Transverse colon (tissue), 4 donors: Measurements from ENCODE around the gene HOXA3. TPM values are rescaled to one million over a fixed set of nuclear protein-coding genes. Genes with fewer than 3 reads are reported as not detected.

ENCODE experiments used
- DNase-seq: peaks from one replicate; pipeline ENCODE4 v3.0.0-alpha.2; 2019
- H3K27ac ChIP-seq, 4 donors: fragments of 200-600 bp; sonication (generic); 2 replicates each; pipeline ENCODE4 v1.5.1; 2016 to 2018; ENCODE audit warnings: inconsistent platforms in 4 of 4
- H3K27me3 ChIP-seq: fragments of 200-600 bp; sonication (generic); 2 replicates; pipeline ENCODE4 v1.5.1; 2017; ENCODE audit warnings: inconsistent platforms
- H3K36me3 ChIP-seq, 4 donors: fragments of 200-600 bp; sonication (generic); 2 replicates each; pipeline ENCODE4 v1.5.1; 2017 to 2019; ENCODE audit warnings: inconsistent platforms in 4 of 4
- H3K4me1 ChIP-seq, 4 donors: fragments of 200-600 bp; sonication (generic); 2 replicates each; pipeline ENCODE4 v1.5.1; 2017 to 2020; ENCODE audit warnings: inconsistent platforms in 4 of 4
- H3K4me3 ChIP-seq, 4 donors: fragments of 200-600 bp; sonication (generic); 1 replicate in 1 of 4; 2 replicates in 3 of 4; pipeline versions ENCODE4 v1.5.1 to v1.6.1; 2017 to 2019; ENCODE audit warnings: inconsistent platforms in 4 of 4
- H3K9me3 ChIP-seq, 2 donors: fragments of 200-600 bp; sonication (generic); 2 replicates each; pipeline ENCODE4 v1.5.1; 2017 to 2019; ENCODE audit warnings: inconsistent platforms in 2 of 2
- EP300 ChIP-seq: sonication (generic); formaldehyde crosslinking; IDR thresholded peaks from one replicate; pipeline ENCODE4 v1.6.1; 2017; ENCODE audit warnings: antibody characterized with exemption, low read depth
- POLR2A ChIP-seq: fragments of 450-650 bp; IDR thresholded peaks from one replicate; pipeline ENCODE4 v1.6.1; 2016; ENCODE audit warnings: antibody characterized with exemption, mild to moderate bottlenecking, moderate library complexity
- POLR2AphosphoS5 ChIP-seq, 3 donors: sonication (generic); formaldehyde crosslinking; IDR thresholded peaks; one replicate each; pipeline ENCODE4 v1.6.1; 2016; ENCODE audit warnings: antibody characterized with exemption in 3 of 3
- WGBS, 2 donors: methylation state at CpG; one replicate each; pipeline ENCODE4 v1.1.5; 2018; ENCODE audit warnings: low coverage in 1 of 2; 5-methylcytosine and 5-hydroxymethylcytosine counted together
- in situ Hi-C, 4 donors: fragments of 200-750 bp; cut with MboI; loops; one replicate each; pipeline versions ENCODE4 v1.15.0 to v1.15.1; 2017; ENCODE audit warnings: low sequenced_read_pairs in 3 of 4, low pct_ligation_motif_present in 1 of 4, low pct_unique_long_range_greater_than_20kb in 1 of 4
- intact Hi-C: fragments of 100-400 bp; cut with DNase I; formaldehyde crosslinking; loops from one replicate; pipeline ENCODE4 v1.15.1; 2023; ENCODE audit warnings: low total_unique reads
- total RNA-seq, 4 donors: library from RNA; depleted of rRNA; stranded (reverse); fragments of >200 nt; gene quantifications; one replicate each; pipeline ENCODE4 v1.1.0, GENCODE V29; 2016
- TF ChIP-seq, protein P1 (sequence below), 5 experiments: fragments of 200-600 bp in 3 of 5; fragments of 450-650 bp in 2 of 5; sonication (generic) in 3 of 5; IDR thresholded peaks; 1 replicate in 2 of 5; 2 replicates in 3 of 5; pipeline ENCODE4 v1.5.1; 2016 to 2017; ENCODE audit warnings: antibody characterized with exemption in 5 of 5, inconsistent platforms in 3 of 5, mild to moderate bottlenecking in 2 of 5, moderate library complexity in 1 of 5

HOXA3 gene
- total RNA-seq, 4 donors from 2014 or later: 14.1 to 27.3 (median 15.7) TPM

DNA sequence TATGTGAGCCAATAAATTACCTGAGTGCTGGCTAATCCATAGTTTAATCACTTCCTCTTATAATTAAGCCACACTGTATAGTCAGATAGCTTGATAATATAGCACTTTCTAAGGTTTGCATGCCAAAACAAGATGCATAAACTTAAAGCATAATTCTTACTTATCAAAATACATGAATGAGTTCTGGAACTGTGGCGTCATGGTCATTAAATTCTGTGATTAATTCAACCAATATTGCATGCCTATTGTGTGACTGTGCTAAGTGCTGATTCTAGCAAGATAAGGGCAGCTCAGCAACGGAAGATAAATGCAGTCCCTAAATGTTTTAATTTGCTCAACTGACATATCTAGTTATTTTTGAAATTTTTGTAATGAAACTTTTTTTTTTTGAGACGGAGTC is 86.2 kb downstream of the HOXA3 start:
- Histone ChIP-seq H3K9me3 (no peaks in the 10 kb centered on the region), H3K4me1 (no peaks in the 10 kb centered on the region), H3K27me3 (no peaks in the 10 kb centered on the region), H3K4me3 (no peak overlapping the region), H3K27ac (no peak overlapping the region), H3K36me3 (no peaks in the 10 kb centered on the region)
- no peak for DNase-seq
- in situ Hi-C loops (no loop called here), intact Hi-C loops (no loop called here)
- no peak for TF ChIP-seq EP300
- TF ChIP-seq, protein P1, sequence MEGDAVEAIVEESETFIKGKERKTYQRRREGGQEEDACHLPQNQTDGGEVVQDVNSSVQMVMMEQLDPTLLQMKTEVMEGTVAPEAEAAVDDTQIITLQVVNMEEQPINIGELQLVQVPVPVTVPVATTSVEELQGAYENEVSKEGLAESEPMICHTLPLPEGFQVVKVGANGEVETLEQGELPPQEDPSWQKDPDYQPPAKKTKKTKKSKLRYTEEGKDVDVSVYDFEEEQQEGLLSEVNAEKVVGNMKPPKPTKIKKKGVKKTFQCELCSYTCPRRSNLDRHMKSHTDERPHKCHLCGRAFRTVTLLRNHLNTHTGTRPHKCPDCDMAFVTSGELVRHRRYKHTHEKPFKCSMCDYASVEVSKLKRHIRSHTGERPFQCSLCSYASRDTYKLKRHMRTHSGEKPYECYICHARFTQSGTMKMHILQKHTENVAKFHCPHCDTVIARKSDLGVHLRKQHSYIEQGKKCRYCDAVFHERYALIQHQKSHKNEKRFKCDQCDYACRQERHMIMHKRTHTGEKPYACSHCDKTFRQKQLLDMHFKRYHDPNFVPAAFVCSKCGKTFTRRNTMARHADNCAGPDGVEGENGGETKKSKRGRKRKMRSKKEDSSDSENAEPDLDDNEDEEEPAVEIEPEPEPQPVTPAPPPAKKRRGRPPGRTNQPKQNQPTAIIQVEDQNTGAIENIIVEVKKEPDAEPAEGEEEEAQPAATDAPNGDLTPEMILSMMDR (IDR thresholded peaks at IDR 0.05): no peak
- TF ChIP-seq POLR2A: no peak
- TF ChIP-seq POLR2AphosphoS5 (IDR thresholded peaks at IDR 0.05): no peak
- WGBS, 2 donors: 78 to 93% methylated on average over 3 of the region's 3 CpGs

DNA sequence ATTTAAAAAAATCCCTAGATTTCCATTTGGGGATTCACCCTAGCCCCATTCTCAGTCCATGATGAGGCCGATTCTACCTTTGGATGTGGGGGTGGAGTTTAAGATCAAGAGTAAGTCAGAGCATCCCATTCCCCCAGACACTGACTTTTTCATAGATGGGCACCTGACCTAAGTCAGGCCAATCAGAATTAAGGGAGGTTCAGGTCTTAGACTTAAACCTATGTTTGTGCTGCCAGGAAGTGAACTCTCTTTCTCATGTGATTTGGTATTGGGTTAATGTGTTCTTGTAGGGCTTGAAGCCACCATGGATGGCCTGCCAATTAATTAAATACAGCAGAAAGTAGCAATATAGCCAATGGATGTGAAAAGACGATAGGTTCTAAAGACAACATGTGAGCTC is 86.7 kb downstream of the HOXA3 start:
- intact Hi-C loops: no loop called here
- Histone ChIP-seq H3K4me3 (no peak overlapping the region), H3K27me3 (no peaks in the 10 kb centered on the region), H3K9me3 (no peaks in the 10 kb centered on the region), H3K27ac (no peak overlapping the region), H3K36me3 (no peaks in the 10 kb centered on the region), H3K4me1 (no peaks in the 10 kb centered on the region)
- 86 to 89% methylated on average over 1 to 2 of the region's 2 CpGs for WGBS, 2 donors
- TF ChIP-seq POLR2AphosphoS5 (IDR thresholded peaks at IDR 0.05) (no peak), EP300 (no peak), POLR2A (no peak)
- TF ChIP-seq, protein P1 (IDR thresholded peaks at IDR 0.05): no peak
- in situ Hi-C loops: no loop called here
- DNase-seq: no peak

DNA sequence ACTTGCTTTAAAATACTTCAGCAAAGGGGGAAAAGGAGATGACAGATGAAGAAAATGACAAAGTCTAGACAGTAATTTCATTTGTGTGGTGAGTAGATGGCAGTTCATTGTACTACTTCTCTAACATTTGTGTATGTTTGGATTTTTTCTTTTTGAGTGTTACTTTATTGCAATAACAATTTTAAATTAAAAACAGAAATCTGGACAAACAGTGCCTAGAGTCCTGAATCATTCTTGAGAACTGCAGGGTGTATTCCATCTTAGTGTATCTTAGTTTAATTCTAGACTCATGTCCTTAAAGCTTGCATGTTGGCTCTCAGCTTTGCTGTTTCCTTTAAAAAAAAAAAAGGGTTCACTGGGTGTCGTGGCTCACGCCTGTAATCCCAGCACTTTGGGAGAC is 87.7 kb downstream of the HOXA3 start:
- H3K27me3 ChIP-seq: no peaks in the 10 kb centered on the region
- no peaks in the 10 kb centered on the region for H3K36me3 ChIP-seq
- H3K9me3 ChIP-seq: no peaks in the 10 kb centered on the region
- intact Hi-C loops (no loop called here), in situ Hi-C loops (no loop called here)
- no peaks in the 10 kb centered on the region for H3K4me1 ChIP-seq
- TF ChIP-seq, protein P1 (IDR thresholded peaks at IDR 0.05): no peak
- 60 to 87% methylated on average over 2 of the region's 2 CpGs for WGBS, 2 donors
- DNase-seq: no peak
- H3K27ac ChIP-seq: no peak overlapping the region
- H3K4me3 ChIP-seq: no peak overlapping the region

DNA sequence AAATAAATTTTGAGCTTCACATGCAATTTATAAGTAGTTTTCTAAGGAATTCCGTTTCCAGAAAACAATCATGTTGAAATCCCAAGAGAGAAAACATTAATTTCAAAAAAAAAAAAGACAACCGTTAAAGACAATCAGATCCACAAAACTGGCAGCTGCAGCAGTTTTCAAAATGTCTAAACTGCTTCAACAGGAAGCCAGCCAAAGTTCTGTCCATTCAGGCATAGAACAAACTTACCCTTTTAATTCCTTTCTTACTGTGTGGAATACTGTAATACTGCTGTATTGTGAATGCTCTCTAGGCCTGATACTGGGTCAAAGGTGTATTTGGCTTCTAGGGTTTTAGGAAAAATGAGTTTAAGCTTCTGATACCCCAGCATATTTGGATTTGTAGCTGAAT is 88.2 kb downstream of the HOXA3 start:
- no peak overlapping the region for H3K27ac ChIP-seq
- TF ChIP-seq POLR2A (no peak), POLR2AphosphoS5 (IDR thresholded peaks at IDR 0.05) (no peak), EP300 (no peak)
- TF ChIP-seq, protein P1 (IDR thresholded peaks at IDR 0.05): no peak
- H3K9me3 ChIP-seq: no peaks in the 10 kb centered on the region
- no peak for DNase-seq
- no peak overlapping the region for H3K4me3 ChIP-seq
- in situ Hi-C loops (no loop called here), intact Hi-C loops (no loop called here)
- H3K36me3 ChIP-seq: no peaks in the 10 kb centered on the region
- 33 to 100% methylated on average over 1 to 2 of the region's 2 CpGs for WGBS, 2 donors
- no peaks in the 10 kb centered on the region for H3K27me3 ChIP-seq
- no peaks in the 10 kb centered on the region for H3K4me1 ChIP-seq
